Left cardiac atrium (tissue), 4 donors: ENCODE results near the gene FLT1. TPM values are rescaled to one million over a fixed set of nuclear protein-coding genes. Genes with fewer than 3 reads are reported as not detected.

Source experiments
- ATAC-seq, 2 donors: fragments of 200-7000 bp; cut with Tn5 transposase; one replicate each; pipeline ENCODE4 v1.9.1; 2020; ENCODE audit warnings: mild to moderate bottlenecking in 2 of 2, moderate library complexity in 2 of 2
- DNase-seq: peaks from one replicate; pipeline ENCODE4 v3.0.0-alpha.2; 2020
- intact Hi-C, 2 donors: fragments of 100-400 bp; cut with DNase I; formaldehyde crosslinking; loops; one replicate each; pipeline versions ENCODE4 v1.14.1 to v1.15.1; 2022 to 2023
- total RNA-seq, 2 donors: library from RNA; stranded (reverse); fragmentation: NEBNext Ultra II Directional; extraction: Animal tissue kit (Norgen Biotek cat#: 25700); gene quantifications; one replicate each; pipeline ENCODE4 v1.2.1, GENCODE V29; 2021
- donor health status: DM: no; HTN: yes; CAD: no.
- donor health status: DM: no; HTN: yes; CAD: no; lungs with severe emphysema.
- donor health status: DM: yes; HTN: yes; CAD: no.
- donor health status: Dilated cardiomyopathy.

The FLT1 gene
- total RNA-seq, 2 donors from 2014 or later: 38.7 to 49.5 TPM

- ATAC-seq: peak; percentile 84
- no peak for DNase-seq
- intact Hi-C loops: no loop called here
Measured at GRCh38 chr13:28442839-28443238, 52.1 kb downstream of the FLT1 start.

- DNase-seq: no peak
- intact Hi-C loops: no loop called here
- no peak for ATAC-seq
Measured at GRCh38 chr13:28441529-28441928, 53.4 kb downstream of the FLT1 start.

- DNase-seq (no peak), ATAC-seq (no peak)
- intact Hi-C loops: no loop called here
Measured at GRCh38 chr13:28440774-28441504, 54.0 kb downstream of the FLT1 start.

GRCh38 chr13:28438598-28439334 lies 56.2 kb downstream of the FLT1 start:
- ATAC-seq (no peak), DNase-seq (no peak)
- intact Hi-C loops: no loop called here

- no peak for DNase-seq
- intact Hi-C loops: no loop called here
- ATAC-seq: no peak
Measured at GRCh38 chr13:28438067-28438466, 56.9 kb downstream of the FLT1 start.

- intact Hi-C loops: no loop called here
- DNase-seq (no peak), ATAC-seq (no peak)
Measured at GRCh38 chr13:28435917-28436316, 59.0 kb downstream of the FLT1 start.

- DNase-seq (no peak), ATAC-seq (no peak)
- intact Hi-C loops: no loop called here
Measured at GRCh38 chr13:28434926-28435325, 60.0 kb downstream of the FLT1 start.

- intact Hi-C loops: no loop called here
- DNase-seq (no peak), ATAC-seq (no peak)
Measured at GRCh38 chr13:28432816-28433560, 61.9 kb downstream of the FLT1 start.

GRCh38 chr13:28429685-28430290 lies 65.1 kb downstream of the FLT1 start:
- intact Hi-C loops: no loop called here
- no peak for DNase-seq
- ATAC-seq: no peak

- ATAC-seq (no peak), DNase-seq (no peak)
- intact Hi-C loops: no loop called here
Measured at GRCh38 chr13:28429096-28429495, 65.8 kb downstream of the FLT1 start.

GRCh38 chr13:28426381-28426780 lies 68.5 kb downstream of the FLT1 start:
- DNase-seq (no peak), ATAC-seq (no peak)
- intact Hi-C loops: no loop called here

GRCh38 chr13:28425793-28426192 lies 69.1 kb downstream of the FLT1 start:
- ATAC-seq: no peak

GRCh38 chr13:28424541-28424940 lies 70.4 kb downstream of the FLT1 start:
- ATAC-seq (no peak), DNase-seq (no peak)
- intact Hi-C loops: no loop called here

More at GRCh38 chr13:28425793-28426192, 69.1 kb downstream of the FLT1 start:
- intact Hi-C loops: no loop called here
- no peak for DNase-seq

GRCh38 chr13:28423010-28423409 lies 71.9 kb downstream of the FLT1 start:
- peak; percentile 30 for DNase-seq
- ATAC-seq: peak; percentile 63 to 82
- intact Hi-C loops: no loop called here

GRCh38 chr13:28421676-28422410 lies 73.1 kb downstream of the FLT1 start:
- no peak for ATAC-seq
- intact Hi-C loops: no loop called here
- DNase-seq: no peak

- no peak for DNase-seq
- intact Hi-C loops: no loop called here
- no peak for ATAC-seq
Measured at GRCh38 chr13:28420704-28421103, 74.2 kb downstream of the FLT1 start.

- ATAC-seq: no peak
- intact Hi-C loops: no loop called here
- no peak for DNase-seq
Measured at GRCh38 chr13:28415994-28416421, 78.9 kb downstream of the FLT1 start.

- ATAC-seq: no peak
- intact Hi-C loops: no loop called here
- no peak for DNase-seq
Measured at GRCh38 chr13:28413999-28414398, 80.9 kb downstream of the FLT1 start.

- DNase-seq (peak; percentile 67), ATAC-seq (peak; percentile 45 to 65)
- intact Hi-C loops: no loop called here
Measured at GRCh38 chr13:28412981-28413380, 81.9 kb downstream of the FLT1 start.
